Measurements from ENCODE around the gene NAPSA. TPM values are rescaled to one million over a fixed set of nuclear protein-coding genes. Genes with fewer than 3 reads are reported as not detected.

Gene NAPSA
- total and polyA plus RNA-seq, 9 of the 15 experiments (the other 6 are each of a cell fraction or from before 2014, with no cell fraction given) = 0.25 to 1.9 (median 0.69) TPM

DNA sequence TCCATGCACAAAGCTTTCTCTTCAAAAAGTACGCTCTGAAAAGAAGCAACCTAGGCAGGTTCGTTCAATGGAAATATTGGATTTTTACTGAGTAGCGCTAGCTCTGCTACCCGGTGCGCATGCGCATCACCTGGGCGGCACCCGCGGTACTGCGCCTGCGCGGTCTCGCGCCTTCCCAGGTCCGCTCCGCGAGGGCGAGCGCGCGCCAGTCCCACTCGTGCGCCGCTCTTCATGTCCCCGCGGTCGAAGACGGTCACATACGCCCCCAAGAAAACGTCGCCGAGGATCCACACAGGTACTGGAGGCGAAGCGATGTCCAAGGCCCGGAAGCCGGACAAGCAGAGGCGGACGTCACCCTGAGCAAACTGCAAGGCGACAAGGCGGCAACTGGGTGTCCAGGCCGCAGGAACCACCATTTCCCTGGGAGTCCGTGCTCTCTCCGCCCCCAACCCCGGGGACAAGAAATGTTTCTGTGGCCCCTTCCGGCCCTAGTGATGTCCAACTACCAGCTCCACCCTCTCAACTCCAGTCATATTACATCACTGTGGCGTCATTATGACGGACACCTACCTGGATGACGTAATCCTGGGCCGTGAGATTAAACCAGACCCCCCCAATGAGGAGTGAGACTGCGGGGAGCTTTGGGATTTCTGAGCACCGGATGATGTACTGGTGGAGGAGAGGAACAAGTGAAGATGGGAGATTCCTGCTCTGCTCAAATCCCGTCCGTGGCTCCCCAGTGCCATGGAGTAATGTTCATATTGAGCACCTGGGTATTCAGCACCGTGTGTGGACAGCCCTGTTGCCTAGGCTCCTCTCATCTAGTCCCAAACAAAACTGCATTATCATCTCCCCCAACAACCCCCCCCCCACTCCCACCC is 31.5 kb downstream of the NAPSA start (continued):
- no peak for TF ChIP-seq CHD1 (IDR thresholded peaks at IDR 0.05; ENCODE audit: low read length)
- peak in 1 of 2 experiments; percentile 74; a peak in 2 of 3 replicates for TF ChIP-seq CBX3 (IDR thresholded peaks at IDR 0.05; ENCODE audit: borderline replicate concordance in 1 of 2, low read length in 2 of 2)
- 0 out of 2 replicates have a peak, but pooled peaks have one; percentile 57 for TF ChIP-seq ELF4 (CRISPR knock-in tag; IDR thresholded peaks at IDR 0.05)
- TF ChIP-seq NRF1 (conservative IDR thresholded peaks at IDR 0.05 in 1 of 2, IDR thresholded peaks at IDR 0.05 in 1 of 2) = peak; percentile 100
- peak; percentile 96 for TF ChIP-seq CEBPB (tag; IDR thresholded peaks at IDR 0.05)
- TF ChIP-seq SIN3A (IDR thresholded peaks at IDR 0.05; ENCODE audit: borderline replicate concordance in 2 of 2, control insufficient read depth in 1 of 2, low read depth in 2 of 2, low read length in 2 of 2) = peak in 1 of 2 experiments; percentile 4; a peak in 1 of 4 replicates
- peak; percentile 88 for TF ChIP-seq RNF2 (IDR thresholded peaks at IDR 0.05)
- peak; percentile 57; the same call in 1 of the 2 replicates for TF ChIP-seq KLF13 (tag; IDR thresholded peaks at IDR 0.05; ENCODE audit: borderline replicate concordance, low read depth)
- no peak for TF ChIP-seq CREBBP (IDR thresholded peaks at IDR 0.05; ENCODE audit: low read depth, low read length)
- TF ChIP-seq, protein P1, sequence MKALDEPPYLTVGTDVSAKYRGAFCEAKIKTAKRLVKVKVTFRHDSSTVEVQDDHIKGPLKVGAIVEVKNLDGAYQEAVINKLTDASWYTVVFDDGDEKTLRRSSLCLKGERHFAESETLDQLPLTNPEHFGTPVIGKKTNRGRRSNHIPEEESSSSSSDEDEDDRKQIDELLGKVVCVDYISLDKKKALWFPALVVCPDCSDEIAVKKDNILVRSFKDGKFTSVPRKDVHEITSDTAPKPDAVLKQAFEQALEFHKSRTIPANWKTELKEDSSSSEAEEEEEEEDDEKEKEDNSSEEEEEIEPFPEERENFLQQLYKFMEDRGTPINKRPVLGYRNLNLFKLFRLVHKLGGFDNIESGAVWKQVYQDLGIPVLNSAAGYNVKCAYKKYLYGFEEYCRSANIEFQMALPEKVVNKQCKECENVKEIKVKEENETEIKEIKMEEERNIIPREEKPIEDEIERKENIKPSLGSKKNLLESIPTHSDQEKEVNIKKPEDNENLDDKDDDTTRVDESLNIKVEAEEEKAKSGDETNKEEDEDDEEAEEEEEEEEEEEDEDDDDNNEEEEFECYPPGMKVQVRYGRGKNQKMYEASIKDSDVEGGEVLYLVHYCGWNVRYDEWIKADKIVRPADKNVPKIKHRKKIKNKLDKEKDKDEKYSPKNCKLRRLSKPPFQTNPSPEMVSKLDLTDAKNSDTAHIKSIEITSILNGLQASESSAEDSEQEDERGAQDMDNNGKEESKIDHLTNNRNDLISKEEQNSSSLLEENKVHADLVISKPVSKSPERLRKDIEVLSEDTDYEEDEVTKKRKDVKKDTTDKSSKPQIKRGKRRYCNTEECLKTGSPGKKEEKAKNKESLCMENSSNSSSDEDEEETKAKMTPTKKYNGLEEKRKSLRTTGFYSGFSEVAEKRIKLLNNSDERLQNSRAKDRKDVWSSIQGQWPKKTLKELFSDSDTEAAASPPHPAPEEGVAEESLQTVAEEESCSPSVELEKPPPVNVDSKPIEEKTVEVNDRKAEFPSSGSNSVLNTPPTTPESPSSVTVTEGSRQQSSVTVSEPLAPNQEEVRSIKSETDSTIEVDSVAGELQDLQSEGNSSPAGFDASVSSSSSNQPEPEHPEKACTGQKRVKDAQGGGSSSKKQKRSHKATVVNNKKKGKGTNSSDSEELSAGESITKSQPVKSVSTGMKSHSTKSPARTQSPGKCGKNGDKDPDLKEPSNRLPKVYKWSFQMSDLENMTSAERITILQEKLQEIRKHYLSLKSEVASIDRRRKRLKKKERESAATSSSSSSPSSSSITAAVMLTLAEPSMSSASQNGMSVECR (CRISPR knock-in tag; IDR thresholded peaks at IDR 0.05) = peak; percentile 74; the same call in 1 of the 2 replicates
- TF ChIP-seq, protein P2, sequence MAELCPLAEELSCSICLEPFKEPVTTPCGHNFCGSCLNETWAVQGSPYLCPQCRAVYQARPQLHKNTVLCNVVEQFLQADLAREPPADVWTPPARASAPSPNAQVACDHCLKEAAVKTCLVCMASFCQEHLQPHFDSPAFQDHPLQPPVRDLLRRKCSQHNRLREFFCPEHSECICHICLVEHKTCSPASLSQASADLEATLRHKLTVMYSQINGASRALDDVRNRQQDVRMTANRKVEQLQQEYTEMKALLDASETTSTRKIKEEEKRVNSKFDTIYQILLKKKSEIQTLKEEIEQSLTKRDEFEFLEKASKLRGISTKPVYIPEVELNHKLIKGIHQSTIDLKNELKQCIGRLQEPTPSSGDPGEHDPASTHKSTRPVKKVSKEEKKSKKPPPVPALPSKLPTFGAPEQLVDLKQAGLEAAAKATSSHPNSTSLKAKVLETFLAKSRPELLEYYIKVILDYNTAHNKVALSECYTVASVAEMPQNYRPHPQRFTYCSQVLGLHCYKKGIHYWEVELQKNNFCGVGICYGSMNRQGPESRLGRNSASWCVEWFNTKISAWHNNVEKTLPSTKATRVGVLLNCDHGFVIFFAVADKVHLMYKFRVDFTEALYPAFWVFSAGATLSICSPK (IDR thresholded peaks at IDR 0.05; ENCODE audit: borderline replicate concordance) = no peak
- TF ChIP-seq, protein P3, sequence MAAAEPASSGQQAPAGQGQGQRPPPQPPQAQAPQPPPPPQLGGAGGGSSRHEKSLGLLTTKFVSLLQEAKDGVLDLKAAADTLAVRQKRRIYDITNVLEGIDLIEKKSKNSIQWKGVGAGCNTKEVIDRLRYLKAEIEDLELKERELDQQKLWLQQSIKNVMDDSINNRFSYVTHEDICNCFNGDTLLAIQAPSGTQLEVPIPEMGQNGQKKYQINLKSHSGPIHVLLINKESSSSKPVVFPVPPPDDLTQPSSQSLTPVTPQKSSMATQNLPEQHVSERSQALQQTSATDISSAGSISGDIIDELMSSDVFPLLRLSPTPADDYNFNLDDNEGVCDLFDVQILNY (CRISPR knock-in tag; IDR thresholded peaks at IDR 0.05) = peak; percentile 96
- peak; percentile 40 to 41; a peak in 2 of 4 replicates for TF ChIP-seq ARNT (IDR thresholded peaks at IDR 0.05)
- TF ChIP-seq ELF2 (CRISPR knock-in tag; IDR thresholded peaks at IDR 0.05) = no peak
- TF ChIP-seq PCBP2 (IDR thresholded peaks at IDR 0.05; ENCODE audit: low read depth, low read length, poor library complexity, severe bottlenecking) = no peak
- 0 out of 2 replicates have a peak, but pooled peaks have one; percentile 58 for TF ChIP-seq BACH1 (tag; IDR thresholded peaks at IDR 0.05)
- TF ChIP-seq ZSCAN29 (IDR thresholded peaks at IDR 0.05) = no peak
- TF ChIP-seq PHF20 (IDR thresholded peaks at IDR 0.05; ENCODE audit: partially characterized antibody) = peak; percentile 89
- TF ChIP-seq, protein P4, sequence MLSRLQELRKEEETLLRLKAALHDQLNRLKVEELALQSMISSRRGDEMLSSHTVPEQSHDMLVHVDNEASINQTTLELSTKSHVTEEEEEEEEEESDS (CRISPR knock-in tag; IDR thresholded peaks at IDR 0.05) = no peak
- TF ChIP-seq ZNF785 (CRISPR knock-in tag; IDR thresholded peaks at IDR 0.05) = no peak

Measured in K562 (cell line).